Common myeloid progenitor, CD34-positive (primary cell): ENCODE measurements around the gene REPIN1.

ENCODE experiments used
- CTCF ChIA-PET: fragments of 350-600 bp; sonication (Branson Sonifier 250); formaldehyde crosslinking; loops from one replicate; lab custom pipeline; 2021; ENCODE audit warnings: antibody characterized with exemption; lab: Charles Lee
- POLR2A ChIA-PET: fragments of 350-600 bp; sonication (Branson Sonifier 250); formaldehyde crosslinking; loops from one replicate; lab custom pipeline; 2021; ENCODE audit warnings: antibody characterized with exemption; lab: Charles Lee
- DNase-seq, 3 donors: peaks; one replicate each; pipeline versions ENCODE4 v3.0.0 to v3.0.0-alpha.2; 2013
- H3K27ac ChIP-seq, 2 experiments: 1 replicate in 1 of 2; 2 replicates in 1 of 2; pipeline ENCODE4 v1.7.0; 2013; ENCODE audit warnings: inconsistent platforms in 2 of 2, low read length in 2 of 2, mild to moderate bottlenecking in 2 of 2, low read depth in 1 of 2, moderate library complexity in 1 of 2; ENCODE audit not compliant: severe bottlenecking in 2 of 2, insufficient read depth in 1 of 2, poor library complexity in 1 of 2
- H3K27me3 ChIP-seq, 5 experiments: replicated peaks in 2 of 5; 1 replicate in 3 of 5; 2 replicates in 2 of 5; pipeline versions ENCODE4 v1.6.1 to v1.7.0; 2013; ENCODE audit warnings: low read length in 4 of 5, mild to moderate bottlenecking in 2 of 5, moderate library complexity in 2 of 5, inconsistent platforms in 1 of 5; ENCODE audit not compliant: insufficient read depth in 5 of 5, control insufficient read depth in 4 of 5
- H3K36me3 ChIP-seq, 4 experiments: 1 replicate in 2 of 4; 2 replicates in 2 of 4; pipeline versions ENCODE4 v1.6.1 to v1.7.0; 2013; ENCODE audit warnings: low read length in 3 of 4, control low read depth in 1 of 4, mild to moderate bottlenecking in 1 of 4; ENCODE audit not compliant: control insufficient read depth in 4 of 4, insufficient read depth in 4 of 4
- H3K4me1 ChIP-seq, 4 experiments: 1 replicate in 3 of 4; 2 replicates in 1 of 4; pipeline versions ENCODE4 v1.6.1 to v1.7.1; 2013; ENCODE audit warnings: low read length in 3 of 4, mild to moderate bottlenecking in 3 of 4, control low read depth in 1 of 4, inconsistent platforms in 1 of 4, moderate library complexity in 1 of 4; ENCODE audit not compliant: control insufficient read depth in 4 of 4, insufficient read depth in 4 of 4; ENCODE audit errors: control extremely low read depth in 1 of 4
- H3K4me3 ChIP-seq, 7 experiments: 1 replicate in 4 of 7; 2 replicates in 3 of 7; pipeline versions ENCODE4 v1.5.1 to v1.7.0; 2013; ENCODE audit warnings: mild to moderate bottlenecking in 7 of 7, low read length in 6 of 7, moderate library complexity in 6 of 7, inconsistent platforms in 2 of 7, low read depth in 2 of 7, control low read depth in 1 of 7; ENCODE audit not compliant: insufficient read depth in 4 of 7, control insufficient read depth in 1 of 7; ENCODE audit errors: extremely low read depth in 1 of 7
- H3K9me3 ChIP-seq, 5 experiments: 1 replicate in 4 of 5; 2 replicates in 1 of 5; pipeline versions ENCODE4 v1.6.1 to v1.7.1; 2013; ENCODE audit warnings: low read length in 4 of 5, mild to moderate bottlenecking in 2 of 5, inconsistent platforms in 1 of 5, low read depth in 1 of 5, moderate library complexity in 1 of 5; ENCODE audit not compliant: control insufficient read depth in 4 of 5, insufficient read depth in 2 of 5; ENCODE audit errors: control extremely low read depth in 1 of 5
- WGBS: methylation state at CpG from one replicate; pipeline ENCODE4 v1.1.5; 2013; ENCODE audit not compliant: insufficient coverage; 5-methylcytosine and 5-hydroxymethylcytosine counted together

Gene REPIN1

GRCh38 chr7:150346922-150347321 is 21.7 kb upstream of the REPIN1 start:
- Histone ChIP-seq H3K27me3 (peaks cover 0 to 3% (median 2%) of the 10 kb centered on the region in 5 experiments), H3K27ac (no peak overlapping the region), H3K4me3 (no peak overlapping the region), H3K36me3 (no peaks in the 10 kb centered on the region), H3K9me3 (peaks cover 0 to 8% (median 4%) of the 10 kb centered on the region in 5 experiments), H3K4me1 (no peaks in the 10 kb centered on the region)
- WGBS = 100% methylated on average over 3 of the region's 5 CpGs
- ChIA-PET POLR2A (no interaction called here), CTCF (interaction anchor here (1.0 to 5.3 kb wide), 2 partner anchors 10 to 15 kb away, joined by 4 to 30 read pairs; no protein-coding TSS in a partner anchor)
- no peak for DNase-seq

- no peak overlapping the region for H3K4me3 ChIP-seq
- ChIA-PET CTCF (no interaction called here), POLR2A (no interaction called here)
These were observed 16.9 kb upstream of the REPIN1 start for GRCh38 chr7:150351587-150352194.

GRCh38 chr7:150355666-150356059 is 13.0 kb upstream of the REPIN1 start:
- no peak overlapping the region for H3K4me3 ChIP-seq
- H3K36me3 ChIP-seq = no peaks in the 10 kb centered on the region
- no peaks in the 10 kb centered on the region for H3K27me3 ChIP-seq
- peak overlapping the region; percentile 4 to 41 for H3K27ac ChIP-seq
- CTCF ChIA-PET = interaction anchor here (0.9 to 4.5 kb wide), 18 partner anchors 11 to 66 kb away, joined by 3 to 30 read pairs (median 6); partner anchors contain the start of gene REPIN1
- POLR2A ChIA-PET = interaction anchor here (0.9 kb wide), 1 partner anchor 22 kb away, joined by 4 read pairs; no protein-coding TSS in a partner anchor
- DNase-seq = peak in 1 of 3 donors; percentile 39
- no CpG with 5 or more reads among the region's 1 CpG for WGBS
- no peaks in the 10 kb centered on the region for H3K9me3 ChIP-seq
- H3K4me1 ChIP-seq = peaks cover 15 to 48% (median 37%) of the 10 kb centered on the region in 4 experiments

More at GRCh38 chr7:150351587-150352194, 16.9 kb upstream of the REPIN1 start:
- 100% methylated on average over 2 of the region's 8 CpGs for WGBS
- peaks cover 3 to 22% (median 17%) of the 10 kb centered on the region in 4 experiments for H3K4me1 ChIP-seq
- DNase-seq = peak in 1 of 3 donors; percentile 33
- H3K36me3 ChIP-seq = no peaks in the 10 kb centered on the region
- H3K27me3 ChIP-seq = no peaks in the 10 kb centered on the region
- no peak overlapping the region for H3K27ac ChIP-seq
- H3K9me3 ChIP-seq = no peaks in the 10 kb centered on the region

- DNase-seq = peak; percentile 73 to 82 (median 75)
- Histone ChIP-seq H3K4me1 (peaks cover 15 to 50% (median 38%) of the 10 kb centered on the region in 4 experiments), H3K27ac (no peak overlapping the region), H3K4me3 (peak overlapping the region in 1 of 7 experiments; percentile 24), H3K9me3 (no peaks in the 10 kb centered on the region), H3K36me3 (no peaks in the 10 kb centered on the region), H3K27me3 (no peaks in the 10 kb centered on the region)
- 90% methylated on average over 2 of the region's 6 CpGs for WGBS
- CTCF ChIA-PET = interaction anchor here (0.9 to 4.5 kb wide), 16 partner anchors 10 to 65 kb away, joined by 3 to 30 read pairs (median 6); partner anchors contain the start of gene REPIN1
- POLR2A ChIA-PET = interaction anchor here (0.6 kb wide), 1 partner anchor 12 kb away, joined by 3 read pairs; no protein-coding TSS in a partner anchor
These were observed 12.2 kb upstream of the REPIN1 start for GRCh38 chr7:150356265-150356897.

- Histone ChIP-seq H3K4me1 (peaks cover 17 to 59% (median 46%) of the 10 kb centered on the region in 4 experiments), H3K9me3 (no peaks in the 10 kb centered on the region), H3K27ac (no peak overlapping the region), H3K27me3 (no peaks in the 10 kb centered on the region), H3K36me3 (no peaks in the 10 kb centered on the region), H3K4me3 (no peak overlapping the region)
- 15% methylated on average over 4 of the region's 9 CpGs for WGBS
- ChIA-PET POLR2A (interaction anchor here (1.0 to 1.6 kb wide), 2 partner anchors 12 to 16 kb away, joined by 3 to 11 read pairs; partner anchors contain the start of gene REPIN1), CTCF (interaction anchor here (1.1 to 4.5 kb wide), 10 partner anchors 9 to 62 kb away, joined by 3 to 30 read pairs (median 17); partner anchors contain the start of gene REPIN1)
- DNase-seq = peak; percentile 91 to 99 (median 99)
These were observed 11.4 kb upstream of the REPIN1 start for GRCh38 chr7:150357270-150357669.

- H3K27ac ChIP-seq = no peak overlapping the region
- peaks cover 23 to 66% (median 52%) of the 10 kb centered on the region in 4 experiments for H3K4me1 ChIP-seq
- H3K27me3 ChIP-seq = no peaks in the 10 kb centered on the region
- POLR2A ChIA-PET = interaction anchor here (0.7 to 1.6 kb wide), 3 partner anchors 12 to 22 kb away, joined by 3 to 11 read pairs (median 3); partner anchors contain the start of gene REPIN1
- DNase-seq = no peak
- H3K4me3 ChIP-seq = peak overlapping the region in 1 of 7 experiments; percentile 26
- WGBS = 64% methylated on average over 12 of the region's 13 CpGs
- H3K36me3 ChIP-seq = no peaks in the 10 kb centered on the region
- H3K9me3 ChIP-seq = no peaks in the 10 kb centered on the region
- CTCF ChIA-PET = interaction anchor here (0.7 to 4.5 kb wide), 8 partner anchors 9 to 61 kb away, joined by 3 to 30 read pairs (median 20); partner anchors contain the start of gene REPIN1
These were observed 10.7 kb upstream of the REPIN1 start for GRCh38 chr7:150357771-150358427.
